ENCODE measurements around the gene FILIP1.

The FILIP1 gene

GRCh38 chr6:75280131-75280855 is 213.3 kb downstream of the FILIP1 start:
- Histone ChIP-seq H3K4me1 (ENCODE audit: insufficient read depth, low read length, poor library complexity, severe bottlenecking) (peaks cover 56% of the 10 kb centered on the region), H3K9ac (ENCODE audit: low read depth, low read length, poor library complexity, severe bottlenecking) (peak overlapping the region; percentile 87), H3K4me2 (ENCODE audit: low read depth, low read length, poor library complexity, severe bottlenecking) (peak overlapping the region; percentile 74), H3K4me3 (ENCODE audit: low read length, poor library complexity, severe bottlenecking) (peak overlapping the region; percentile 92), H3K9me3 (ENCODE audit: insufficient read depth, low read depth, low read length) (no peaks in the 10 kb centered on the region), H3K9me2 (replicated peaks; ENCODE audit: low read depth, low read length) (no peaks in the 10 kb centered on the region), H3K27me3 (ENCODE audit: insufficient read depth, low read length, poor library complexity, severe bottlenecking) (no peaks in the 10 kb centered on the region), H4K20me1 (ENCODE audit: insufficient read depth, low read length, poor library complexity, severe bottlenecking) (peaks cover 83% of the 10 kb centered on the region), H3F3A (ENCODE audit: low read depth) (no peaks in the 10 kb centered on the region), H2AFZ (ENCODE audit: low read length) (no peak overlapping the region), H3K79me2 (ENCODE audit: insufficient read depth, low read length) (peaks cover 95% of the 10 kb centered on the region), H3K36me3 (ENCODE audit: insufficient read depth, low read length) (no peaks in the 10 kb centered on the region)
- TF ChIP-seq CTCF (conservative IDR thresholded peaks at IDR 0.05; ENCODE audit: low read length) (no peak), EZH2phosphoT487 (IDR thresholded peaks at IDR 0.05; ENCODE audit: borderline replicate concordance) (no peak)

- Histone ChIP-seq H4K20me1 (ENCODE audit: insufficient read depth, low read length, poor library complexity, severe bottlenecking) (peaks cover 84% of the 10 kb centered on the region), H3K9ac (ENCODE audit: low read depth, low read length, poor library complexity, severe bottlenecking) (peak overlapping the region; percentile 87)
Measured at GRCh38 chr6:75279418-75279817, 214.2 kb downstream of the FILIP1 start.

DNA sequence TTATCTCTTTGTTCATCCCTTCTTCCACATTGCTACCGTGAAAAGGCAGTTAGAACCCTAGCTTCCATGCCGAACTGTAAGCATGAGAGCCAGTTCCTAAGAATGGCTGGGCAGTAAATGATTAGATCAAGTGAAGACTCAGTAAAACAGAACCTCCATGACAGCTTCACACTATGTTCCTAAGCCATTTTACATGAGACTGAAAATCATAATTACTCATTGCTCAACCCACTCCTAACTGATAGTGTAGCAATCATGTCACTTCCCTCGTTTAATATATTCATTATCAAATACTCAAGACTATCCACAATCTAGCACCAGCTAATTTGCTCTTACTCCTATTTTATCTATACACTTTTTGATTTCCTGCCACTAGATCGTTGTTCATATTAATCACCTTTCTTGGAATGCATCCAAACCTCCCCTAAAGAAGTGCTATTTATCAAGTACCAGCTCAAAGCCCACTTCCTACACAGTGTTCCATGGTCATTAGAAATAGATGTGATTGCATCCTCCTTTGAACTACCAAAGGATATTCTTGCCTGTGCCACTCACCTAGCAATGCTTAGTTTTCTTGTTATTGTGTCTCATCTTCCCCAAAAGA is 215.0 kb downstream of the FILIP1 start:
- Histone ChIP-seq H2AFZ (ENCODE audit: low read length) (no peak overlapping the region), H3K36me3 (ENCODE audit: insufficient read depth, low read length) (no peaks in the 10 kb centered on the region), H3K9ac (ENCODE audit: low read depth, low read length, poor library complexity, severe bottlenecking) (peak overlapping the region; percentile 87), H4K20me1 (ENCODE audit: insufficient read depth, low read length, poor library complexity, severe bottlenecking) (peaks cover 75% of the 10 kb centered on the region), H3K9me3 (ENCODE audit: insufficient read depth, low read depth, low read length) (no peaks in the 10 kb centered on the region), H3K9me2 (replicated peaks; ENCODE audit: low read depth, low read length) (no peaks in the 10 kb centered on the region), H3K4me2 (ENCODE audit: low read depth, low read length, poor library complexity, severe bottlenecking) (peak overlapping the region; percentile 74), H3F3A (ENCODE audit: low read depth) (no peaks in the 10 kb centered on the region), H3K4me1 (ENCODE audit: insufficient read depth, low read length, poor library complexity, severe bottlenecking) (peaks cover 59% of the 10 kb centered on the region), H3K27me3 (ENCODE audit: insufficient read depth, low read length, poor library complexity, severe bottlenecking) (no peaks in the 10 kb centered on the region), H3K4me3 (ENCODE audit: low read length, poor library complexity, severe bottlenecking) (peak overlapping the region; percentile 92), H3K79me2 (ENCODE audit: insufficient read depth, low read length) (peaks cover 97% of the 10 kb centered on the region)
- TF ChIP-seq EZH2phosphoT487 (IDR thresholded peaks at IDR 0.05; ENCODE audit: borderline replicate concordance): no peak
- TF ChIP-seq CTCF (conservative IDR thresholded peaks at IDR 0.05; ENCODE audit: low read length): no peak

More at GRCh38 chr6:75279418-75279817, 214.2 kb downstream of the FILIP1 start:
- H3K9me3 ChIP-seq (ENCODE audit: insufficient read depth, low read depth, low read length): no peaks in the 10 kb centered on the region
- H3K4me3 ChIP-seq (ENCODE audit: low read length, poor library complexity, severe bottlenecking): peak overlapping the region; percentile 92
- H3F3A ChIP-seq (ENCODE audit: low read depth): no peaks in the 10 kb centered on the region
- H3K9me2 ChIP-seq (replicated peaks; ENCODE audit: low read depth, low read length): no peaks in the 10 kb centered on the region
- TF ChIP-seq EZH2phosphoT487 (IDR thresholded peaks at IDR 0.05; ENCODE audit: borderline replicate concordance) (no peak), CTCF (conservative IDR thresholded peaks at IDR 0.05; ENCODE audit: low read length) (no peak)
- no peaks in the 10 kb centered on the region for H3K36me3 ChIP-seq (ENCODE audit: insufficient read depth, low read length)
- no peak overlapping the region for H2AFZ ChIP-seq (ENCODE audit: low read length)
- no peaks in the 10 kb centered on the region for H3K27me3 ChIP-seq (ENCODE audit: insufficient read depth, low read length, poor library complexity, severe bottlenecking)
- H3K79me2 ChIP-seq (ENCODE audit: insufficient read depth, low read length): peaks cover 97% of the 10 kb centered on the region
- peaks cover 58% of the 10 kb centered on the region for H3K4me1 ChIP-seq (ENCODE audit: insufficient read depth, low read length, poor library complexity, severe bottlenecking)
- peak overlapping the region; percentile 74 for H3K4me2 ChIP-seq (ENCODE audit: low read depth, low read length, poor library complexity, severe bottlenecking)

All from Loucy (cell line).